ENCODE measurements around the gene ACOT13.
A peak's percentile ranks its signal among the peaks of the same experiment; 100 is the strongest.
"Not testable (repeated sequence)": the region's sequence is repeated elsewhere in the genome, so short reads cannot be mapped to it uniquely, and the experiment has no call there.

Gene ACOT13

GRCh38 chr6:24667378-24667803, 514 bp downstream of the ACOT13 start:
- peak overlapping the region; percentile 59 for H3K27ac ChIP-seq (ENCODE audit: low read depth, low read length)
- no peak for TF ChIP-seq EZH2phosphoT487 (conservative IDR thresholded peaks at IDR 0.05; ENCODE audit: low read length)
- TF ChIP-seq CTCF (IDR thresholded peaks at IDR 0.05; ENCODE audit: insufficient read depth, low read length, poor library complexity, severe bottlenecking), result no peak
- peak overlapping the region; percentile 76 for H3K9ac ChIP-seq (ENCODE audit: low read length)
- H3K4me2 ChIP-seq (ENCODE audit: low read depth, low read length, poor library complexity, severe bottlenecking), result peak overlapping the region; percentile 72
- H3K9me3 ChIP-seq (ENCODE audit: insufficient read depth, low read length), result peaks cover 18% of the 10 kb centered on the region; the same call in 1 of the 2 replicates
- peaks cover 45% of the 10 kb centered on the region for H3K79me2 ChIP-seq (ENCODE audit: insufficient read depth, low read length)
- H4K20me1 ChIP-seq (ENCODE audit: low read depth, low read length), result no peaks in the 10 kb centered on the region
- peak overlapping the region; percentile 80 for H3K4me3 ChIP-seq (ENCODE audit: insufficient read depth, low read length, poor library complexity, severe bottlenecking)
- peaks cover 28% of the 10 kb centered on the region for H3K36me3 ChIP-seq (ENCODE audit: low read length)
- no peaks in the 10 kb centered on the region for H3K9me2 ChIP-seq (replicated peaks; ENCODE audit: insufficient read depth, low read length)
- peak overlapping the region; percentile 96 for H2AFZ ChIP-seq (ENCODE audit: low read depth, low read length, severe bottlenecking)
- no peaks in the 10 kb centered on the region for H3K27me3 ChIP-seq (ENCODE audit: low read length)
- 0 out of 2 replicates have a peak, but pooled peaks cover 12% of the 10 kb centered on the region for H3F3A ChIP-seq (ENCODE audit: insufficient read depth)

GRCh38 chr6:24668066-24668996, 1.5 kb downstream of the ACOT13 start:
- Histone ChIP-seq H3K4me2 (ENCODE audit: low read depth, low read length, poor library complexity, severe bottlenecking) (peak overlapping the region; percentile 72), H3K9me3 (ENCODE audit: insufficient read depth, low read length) (peaks cover 27% of the 10 kb centered on the region; the same call in 1 of the 2 replicates), H3K9ac (ENCODE audit: low read length) (peak overlapping the region; percentile 76), H3K4me3 (ENCODE audit: insufficient read depth, low read length, poor library complexity, severe bottlenecking) (peak overlapping the region; percentile 80), H3K36me3 (ENCODE audit: low read length) (peaks cover 23% of the 10 kb centered on the region), H3K79me2 (ENCODE audit: insufficient read depth, low read length) (peaks cover 41% of the 10 kb centered on the region), H3F3A (ENCODE audit: insufficient read depth) (0 out of 2 replicates have a peak, but pooled peaks cover 12% of the 10 kb centered on the region)
- H3K27ac ChIP-seq (ENCODE audit: low read depth, low read length); H2AFZ ChIP-seq (ENCODE audit: low read depth, low read length, severe bottlenecking); H3K9me2 ChIP-seq (replicated peaks; ENCODE audit: insufficient read depth, low read length); H3K27me3 ChIP-seq (ENCODE audit: low read length); H4K20me1 ChIP-seq (ENCODE audit: low read depth, low read length): not testable (repeated sequence)

- Histone ChIP-seq H3K27me3 (ENCODE audit: low read length) (no peaks in the 10 kb centered on the region), H3K9me2 (replicated peaks; ENCODE audit: insufficient read depth, low read length) (no peaks in the 10 kb centered on the region), H2AFZ (ENCODE audit: low read depth, low read length, severe bottlenecking) (no peak overlapping the region), H3K4me3 (ENCODE audit: insufficient read depth, low read length, poor library complexity, severe bottlenecking) (no peak overlapping the region), H3F3A (ENCODE audit: insufficient read depth) (0 out of 2 replicates have a peak, but pooled peaks cover 12% of the 10 kb centered on the region), H3K36me3 (ENCODE audit: low read length) (peaks cover 24% of the 10 kb centered on the region), H3K4me2 (ENCODE audit: low read depth, low read length, poor library complexity, severe bottlenecking) (no peak overlapping the region), H4K20me1 (ENCODE audit: low read depth, low read length) (no peaks in the 10 kb centered on the region), H3K9ac (ENCODE audit: low read length) (no peak overlapping the region), H3K9me3 (ENCODE audit: insufficient read depth, low read length) (peaks cover 34% of the 10 kb centered on the region; the same call in 1 of the 2 replicates), H3K27ac (ENCODE audit: low read depth, low read length) (no peak overlapping the region), H3K79me2 (ENCODE audit: insufficient read depth, low read length) (peaks cover 35% of the 10 kb centered on the region)
- TF ChIP-seq CTCF (IDR thresholded peaks at IDR 0.05; ENCODE audit: insufficient read depth, low read length, poor library complexity, severe bottlenecking), result no peak
- TF ChIP-seq EZH2phosphoT487 (conservative IDR thresholded peaks at IDR 0.05; ENCODE audit: low read length), result no peak
Observed at GRCh38 chr6:24668997-24669361, 2.1 kb downstream of the ACOT13 start.

GRCh38 chr6:24670492-24670891, 3.6 kb downstream of the ACOT13 start:
- Histone ChIP-seq H3K9me3 (ENCODE audit: insufficient read depth, low read length) (peaks cover 42% of the 10 kb centered on the region; the same call in 1 of the 2 replicates), H3K79me2 (ENCODE audit: insufficient read depth, low read length) (peaks cover 22% of the 10 kb centered on the region), H3F3A (ENCODE audit: insufficient read depth) (0 out of 2 replicates have a peak, but pooled peaks cover 12% of the 10 kb centered on the region), H3K36me3 (ENCODE audit: low read length) (peaks cover 26% of the 10 kb centered on the region)
- H3K27ac ChIP-seq (ENCODE audit: low read depth, low read length); H3K4me2 ChIP-seq (ENCODE audit: low read depth, low read length, poor library complexity, severe bottlenecking); H3K27me3 ChIP-seq (ENCODE audit: low read length); H2AFZ ChIP-seq (ENCODE audit: low read depth, low read length, severe bottlenecking); H3K4me3 ChIP-seq (ENCODE audit: insufficient read depth, low read length, poor library complexity, severe bottlenecking); H3K9me2 ChIP-seq (replicated peaks; ENCODE audit: insufficient read depth, low read length); H3K9ac ChIP-seq (ENCODE audit: low read length); H4K20me1 ChIP-seq (ENCODE audit: low read depth, low read length): not testable (repeated sequence)

GRCh38 chr6:24671077-24671476, 4.2 kb downstream of the ACOT13 start:
- H3K27me3 ChIP-seq (ENCODE audit: low read length); H3K4me2 ChIP-seq (ENCODE audit: low read depth, low read length, poor library complexity, severe bottlenecking); H2AFZ ChIP-seq (ENCODE audit: low read depth, low read length, severe bottlenecking); H3K4me3 ChIP-seq (ENCODE audit: insufficient read depth, low read length, poor library complexity, severe bottlenecking); H3K9me2 ChIP-seq (replicated peaks; ENCODE audit: insufficient read depth, low read length); H4K20me1 ChIP-seq (ENCODE audit: low read depth, low read length); H3K27ac ChIP-seq (ENCODE audit: low read depth, low read length); H3K9ac ChIP-seq (ENCODE audit: low read length); H3F3A ChIP-seq (ENCODE audit: insufficient read depth): not testable (repeated sequence)
- Histone ChIP-seq H3K9me3 (ENCODE audit: insufficient read depth, low read length) (peaks cover 42% of the 10 kb centered on the region; the same call in 1 of the 2 replicates), H3K79me2 (ENCODE audit: insufficient read depth, low read length) (peaks cover 16% of the 10 kb centered on the region), H3K36me3 (ENCODE audit: low read length) (peaks cover 26% of the 10 kb centered on the region)
